ENCODE data around the gene ASB18.

DNA sequence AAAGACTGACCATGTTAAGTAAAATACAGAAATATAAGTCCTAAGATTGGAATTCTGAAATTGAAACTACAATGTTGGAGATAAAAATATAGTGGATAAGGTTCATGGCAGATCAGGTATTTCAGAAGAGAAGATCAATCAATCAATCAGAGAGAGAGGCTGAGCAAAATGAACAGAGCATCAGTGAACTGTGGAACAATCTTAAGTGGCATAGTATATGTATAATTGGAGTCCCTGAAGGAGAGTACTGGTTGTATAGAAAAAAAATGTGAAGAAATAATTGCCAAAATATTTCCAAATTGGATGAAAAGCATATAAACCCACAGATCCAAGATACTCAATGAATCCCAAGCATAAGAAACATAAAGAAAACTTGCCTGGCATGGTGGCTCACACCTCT lies 35.0 kb downstream of the ASB18 start:
- TF ChIP-seq EZH2phosphoT487 (IDR thresholded peaks at IDR 0.05; ENCODE audit: insufficient read depth, low read depth) (no peak), EZH2 (IDR thresholded peaks at IDR 0.05; ENCODE audit: insufficient read depth, poor library complexity, severe bottlenecking) (no peak)

Data from GM23248 (cell line).